Measurements from ENCODE around the gene TIMM17A.

TIMM17A gene

GRCh38 chr1:201955009-201955728 lies at the start of gene TIMM17A:
Gene TIMM17A (plus strand): TSS chr1:201955503. CDS start chr1:201955527, 24 bp downstream.
- DNase-seq (ENCODE audit: low read depth): peak; percentile 84

- DNase-seq (ENCODE audit: low read depth): no peak
Observed at GRCh38 chr1:201906336-201906735, 49.0 kb upstream of the TIMM17A start.

DNA sequence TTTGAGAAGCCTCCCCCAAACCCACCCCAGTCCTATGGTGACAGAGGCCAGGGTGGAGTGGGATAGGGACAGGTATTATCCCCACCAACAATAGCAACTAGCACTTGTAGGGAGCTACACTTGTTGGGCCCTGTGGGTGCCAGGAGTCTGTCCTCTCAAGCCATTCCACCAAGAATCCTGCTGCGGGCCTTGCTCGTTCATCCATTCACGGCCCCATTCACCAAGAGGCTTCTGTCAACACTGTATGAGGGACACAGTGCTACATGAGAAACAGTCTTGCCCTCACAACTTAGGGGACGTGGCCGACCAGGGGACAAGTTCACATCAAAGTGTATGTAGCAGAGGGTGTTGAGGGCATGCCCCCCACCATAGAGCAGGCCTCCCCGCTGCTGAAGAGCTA lies 47.7 kb upstream of the TIMM17A start:
- no peak for DNase-seq (ENCODE audit: low read depth)

DNA sequence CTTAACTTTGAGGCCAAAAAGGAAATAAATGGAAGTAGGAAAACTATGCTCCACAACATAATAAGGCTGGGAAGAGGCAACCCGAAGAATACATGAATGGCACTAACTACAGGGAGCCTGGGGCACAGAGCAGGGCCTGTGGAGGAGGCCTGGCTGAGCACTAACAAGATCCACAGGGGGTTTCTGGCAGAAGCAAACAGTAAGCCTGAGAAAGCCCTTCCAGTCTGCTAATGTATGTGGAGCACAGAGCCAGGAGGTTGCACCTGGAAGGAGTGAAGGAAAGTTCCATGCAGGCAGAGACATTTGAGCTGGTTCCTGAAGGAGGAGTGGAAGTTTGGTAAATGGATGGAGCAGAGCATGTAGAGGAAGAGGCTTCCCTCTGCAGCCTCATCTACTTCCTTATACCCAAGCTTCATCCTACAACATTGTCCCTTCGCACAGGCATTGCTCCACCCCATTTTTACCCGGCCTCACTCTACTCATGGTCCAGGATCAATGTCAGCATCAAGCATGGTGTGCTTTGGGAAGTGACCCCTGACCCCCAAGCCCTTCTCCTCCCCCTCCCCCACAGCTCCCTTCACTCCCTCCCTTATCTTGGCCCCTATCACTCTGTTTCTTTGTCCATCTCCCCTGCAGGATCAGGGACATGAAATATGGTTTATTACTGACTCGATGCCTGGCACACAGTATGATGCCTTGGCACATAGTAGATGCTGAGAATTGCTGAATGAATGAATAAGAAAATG lies 43.3 kb upstream of the TIMM17A start:
- DNase-seq (ENCODE audit: low read depth): no peak

- no peak for DNase-seq (ENCODE audit: low read depth)
Observed at GRCh38 chr1:201912832-201913231, 42.5 kb upstream of the TIMM17A start.

GRCh38 chr1:201914456-201915235 lies 40.7 kb upstream of the TIMM17A start:
- no peak for DNase-seq (ENCODE audit: low read depth)

GRCh38 chr1:201916649-201917249 lies 38.6 kb upstream of the TIMM17A start:
- no peak for DNase-seq (ENCODE audit: low read depth)

DNA sequence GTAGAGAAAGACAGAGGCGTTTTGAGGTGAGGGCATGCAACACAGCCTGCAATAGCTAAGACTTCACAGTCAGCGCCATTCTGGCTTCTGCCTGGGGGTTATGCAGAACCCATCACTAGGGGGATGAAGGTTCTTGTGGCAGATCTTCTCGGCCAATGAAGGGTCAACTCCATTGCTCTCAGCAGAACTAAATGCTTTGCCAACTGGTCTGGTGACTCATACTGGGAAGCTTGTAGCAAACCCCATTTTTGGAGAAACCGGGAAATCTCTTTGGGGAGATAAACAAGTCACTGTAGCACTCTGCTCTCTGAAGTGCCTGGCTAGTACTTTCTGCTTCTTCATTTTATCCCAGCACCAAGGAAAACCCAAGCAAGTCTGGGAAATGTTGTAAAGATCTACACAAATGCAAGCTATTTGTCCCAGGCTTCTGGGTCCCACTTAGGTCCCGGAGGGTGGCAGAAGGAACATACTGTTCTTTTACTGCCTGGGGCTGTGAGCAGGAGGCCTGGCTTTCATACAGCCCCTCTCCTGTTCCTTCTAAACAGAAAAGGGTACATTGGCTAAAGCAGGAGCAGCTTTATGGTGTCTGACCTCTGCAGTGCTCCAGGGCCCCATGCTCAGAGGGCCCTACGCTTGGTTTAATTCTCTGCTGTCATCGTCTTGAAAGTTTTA lies 37.8 kb upstream of the TIMM17A start:
- no peak for DNase-seq (ENCODE audit: low read depth)

GRCh38 chr1:201918343-201918742 lies 37.0 kb upstream of the TIMM17A start:
- DNase-seq (ENCODE audit: low read depth): no peak

- DNase-seq (ENCODE audit: low read depth): no peak
Observed at GRCh38 chr1:201921952-201922558, 33.2 kb upstream of the TIMM17A start.

GRCh38 chr1:201925301-201925567 lies 30.1 kb upstream of the TIMM17A start:
- no peak for DNase-seq (ENCODE audit: low read depth)

GRCh38 chr1:201925981-201926645 lies 29.2 kb upstream of the TIMM17A start:
- DNase-seq (ENCODE audit: low read depth): no peak

DNA sequence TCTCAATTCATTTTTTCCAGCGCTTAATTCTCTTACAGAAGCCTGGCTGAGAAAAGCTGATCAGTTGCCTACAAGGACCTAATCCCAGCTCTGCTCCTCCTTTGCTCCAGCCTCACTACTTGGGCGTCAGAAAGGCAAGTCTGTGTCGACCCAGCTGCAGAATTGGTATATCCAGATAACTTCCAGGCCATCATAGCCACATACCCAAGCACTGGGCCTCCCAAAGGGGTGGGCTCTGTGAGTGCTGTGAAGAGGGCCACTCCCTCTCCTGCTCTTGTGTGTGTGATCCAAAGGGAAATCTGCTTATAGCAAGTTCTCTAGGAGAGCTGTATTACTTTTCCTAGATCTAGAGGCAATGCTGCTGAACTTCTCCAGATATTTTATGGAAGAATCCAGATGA lies 27.0 kb upstream of the TIMM17A start:
- no peak for DNase-seq (ENCODE audit: low read depth)

- DNase-seq (ENCODE audit: low read depth): no peak
Observed at GRCh38 chr1:201930137-201930536, 25.2 kb upstream of the TIMM17A start.

GRCh38 chr1:201930803-201931202 lies 24.5 kb upstream of the TIMM17A start:
- no peak for DNase-seq (ENCODE audit: low read depth)

DNA sequence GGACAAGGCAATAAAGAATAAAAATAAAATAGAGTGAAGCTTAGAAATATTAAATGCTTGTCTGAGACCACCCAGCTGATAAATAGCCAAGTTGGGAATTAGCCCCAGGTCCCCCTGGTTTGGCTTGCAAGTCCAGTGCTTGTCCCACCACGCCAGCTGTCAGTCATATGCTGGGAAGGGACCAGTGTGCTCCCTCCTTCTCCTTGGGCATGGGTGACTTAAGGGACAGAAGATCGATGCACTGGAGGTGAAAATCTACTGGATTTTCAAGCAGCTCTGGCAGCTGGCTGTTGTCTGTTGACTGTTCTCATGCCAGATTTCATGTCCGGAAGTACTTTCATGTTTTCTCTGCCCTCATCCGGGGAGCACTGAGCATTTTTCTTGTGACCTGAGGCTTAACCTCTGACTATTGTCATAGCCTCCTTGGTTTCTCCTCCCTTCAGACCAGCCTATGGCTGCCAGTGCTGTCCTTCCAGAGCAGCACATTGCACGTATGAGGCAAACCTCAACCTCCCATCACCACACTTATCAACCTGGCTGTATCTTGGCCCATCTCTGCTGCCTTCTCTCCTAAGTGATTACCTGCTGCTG lies 21.4 kb upstream of the TIMM17A start:
- DNase-seq (ENCODE audit: low read depth): no peak

DNA sequence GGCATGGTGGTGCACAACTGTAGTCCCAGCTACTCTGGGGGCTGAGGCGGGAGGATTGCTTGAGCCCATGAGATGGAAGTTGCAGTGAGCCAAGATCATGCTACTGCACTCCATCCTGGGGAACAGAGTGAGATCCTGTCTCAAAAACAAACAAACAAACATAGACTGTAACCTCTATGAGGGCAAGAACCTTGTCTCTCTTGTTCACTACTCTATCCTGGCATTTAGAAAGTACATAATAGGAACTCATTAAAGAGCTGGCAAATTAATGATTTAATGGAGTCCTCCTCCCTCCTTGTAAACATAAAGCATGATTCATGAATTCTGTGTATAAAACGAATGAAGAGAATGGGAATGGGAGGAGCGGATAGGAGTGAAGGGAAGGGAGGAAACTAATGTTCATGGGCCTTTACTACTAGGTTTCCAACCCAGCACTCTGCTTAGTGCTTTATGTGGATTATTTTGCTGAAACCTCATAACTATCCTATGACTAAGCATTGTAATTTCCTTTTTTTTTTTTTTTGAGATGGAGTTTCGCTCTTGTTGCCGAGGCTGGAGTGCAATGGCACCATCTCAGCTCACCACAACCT lies 17.6 kb upstream of the TIMM17A start:
- no peak for DNase-seq (ENCODE audit: low read depth)

- no peak for DNase-seq (ENCODE audit: low read depth)
Observed at GRCh38 chr1:201938440-201939035, 16.8 kb upstream of the TIMM17A start.

DNA sequence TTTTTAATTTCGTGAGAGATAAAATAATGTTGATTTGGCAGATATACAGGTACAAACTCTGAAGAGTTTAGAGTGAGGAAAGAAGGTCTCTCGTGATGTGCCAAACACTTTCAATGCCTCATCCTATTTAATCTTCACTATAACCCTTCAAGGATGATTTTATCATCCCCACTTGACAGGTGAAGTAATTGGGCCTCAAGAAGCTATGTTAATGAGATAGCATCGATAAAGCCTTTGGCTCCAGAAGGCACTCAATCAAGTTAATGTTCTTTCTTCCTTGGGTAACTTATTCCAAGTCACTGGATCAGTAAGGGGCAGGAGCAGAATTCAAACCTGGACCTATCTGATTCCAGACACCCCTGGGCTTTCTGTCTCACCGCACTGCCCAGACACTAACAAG lies 16.2 kb upstream of the TIMM17A start:
- DNase-seq (ENCODE audit: low read depth): no peak

GRCh38 chr1:201939574-201939973 lies 15.7 kb upstream of the TIMM17A start:
- DNase-seq (ENCODE audit: low read depth): no peak

All from activated T-cell treated with anti-CD3 and anti-CD28 coated beads for 1 hour (primary cell).